GM18505 (cell line): ENCODE results near the gene EVI5.

Source experiments
- ATAC-seq: cut with Tn5 transposase; IDR thresholded peaks from one replicate; pipeline ENCODE4 v1.9.1; 2021; ENCODE audit not compliant: unreplicated experiment
- POLR2A ChIP-seq: IDR thresholded peaks from 4 replicates; pipeline ENCODE4 v1.6.1; 2011; ENCODE audit warnings: borderline replicate concordance; ENCODE audit not compliant: insufficient read depth, insufficient read length; ENCODE audit errors: extremely low read depth

EVI5 gene

DNA sequence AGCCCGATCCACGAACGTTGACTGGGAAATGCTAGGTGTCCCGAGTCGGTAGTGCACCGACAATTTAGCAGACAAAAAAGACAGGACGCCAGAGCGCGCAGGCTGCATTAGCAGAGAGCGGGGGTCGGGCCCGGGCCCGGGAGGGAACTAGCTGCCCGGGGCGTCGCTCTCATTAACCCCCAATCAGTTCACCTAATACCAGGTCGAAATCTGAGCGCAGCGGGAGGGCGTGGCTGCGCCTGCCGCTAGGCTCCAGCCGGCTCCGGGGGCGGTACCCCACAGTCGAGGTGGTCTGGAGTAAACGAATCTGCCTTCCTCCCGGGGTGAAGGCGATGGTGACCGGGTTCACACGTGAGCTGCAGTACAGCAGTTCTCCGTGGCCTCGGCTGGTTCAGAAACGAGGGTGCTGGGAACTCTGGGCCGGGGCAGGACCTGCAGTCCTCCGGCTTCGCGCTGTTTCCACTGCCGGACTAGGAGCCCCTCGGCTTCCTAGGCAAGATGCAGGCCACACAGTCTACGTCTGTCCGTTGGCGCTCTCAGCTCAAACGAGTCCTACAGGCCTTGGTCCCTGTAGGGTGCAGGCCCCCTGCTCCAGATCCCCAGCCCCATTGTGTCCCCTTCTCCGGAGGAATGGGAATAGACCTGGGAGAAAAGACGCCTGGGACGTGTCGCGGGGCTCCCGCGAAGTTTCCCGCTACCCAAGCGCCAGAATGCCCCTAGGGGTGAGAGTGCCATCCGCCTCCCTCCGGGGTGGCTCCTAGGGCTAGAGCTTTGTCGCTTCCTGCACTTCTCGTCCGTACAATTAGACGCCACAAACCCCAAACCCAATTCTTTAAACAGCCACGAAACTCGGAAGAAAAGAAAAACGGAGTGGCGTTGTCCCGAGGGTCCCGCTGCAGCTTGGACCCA is 300.2 kb downstream of the EVI5 start:
- ATAC-seq = peak; percentile 17
- no peak for TF ChIP-seq POLR2A

- ATAC-seq = no peak
- TF ChIP-seq POLR2A = no peak
Measured at GRCh38 chr1:92483610-92484471, 301.1 kb downstream of the EVI5 start.

- ATAC-seq = no peak
Measured at GRCh38 chr1:92482665-92483609, 302.0 kb downstream of the EVI5 start.

DNA sequence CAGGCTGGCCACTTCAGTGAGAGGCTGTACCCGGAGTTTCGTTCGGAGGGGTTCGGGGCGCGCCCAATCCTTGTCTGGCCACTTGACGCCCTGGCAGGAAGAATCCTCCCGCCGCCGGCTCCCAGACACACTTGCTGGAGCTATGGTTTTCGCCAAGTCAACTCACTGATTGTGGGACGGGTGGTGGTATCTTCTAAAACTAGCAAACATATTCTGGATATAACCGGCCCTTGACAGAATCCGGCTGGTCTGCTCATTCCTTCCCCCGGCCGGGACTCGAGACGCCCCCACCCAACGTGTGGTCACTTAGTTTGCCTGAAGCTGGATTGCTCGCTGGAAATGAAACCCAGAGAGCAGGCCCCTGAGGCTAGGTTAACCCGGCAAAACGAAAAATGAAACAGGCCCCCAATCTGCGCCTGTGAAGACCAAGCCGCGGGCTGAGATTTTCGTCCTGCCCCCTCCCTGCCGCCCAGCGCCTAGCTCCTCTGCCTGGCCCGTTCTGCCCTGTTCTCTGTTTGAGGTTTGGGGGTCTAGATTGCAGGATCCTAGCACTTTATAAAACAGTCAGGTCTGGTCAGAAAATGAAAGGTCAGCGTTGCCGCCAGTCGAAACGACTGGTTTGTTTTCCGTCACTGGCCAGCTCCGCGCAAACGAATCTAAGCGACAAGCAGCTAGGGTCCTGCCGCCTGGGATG is 302.8 kb downstream of the EVI5 start:
- no peak for TF ChIP-seq POLR2A
- no peak for ATAC-seq

More at GRCh38 chr1:92482665-92483609, 302.0 kb downstream of the EVI5 start:
- no peak for TF ChIP-seq POLR2A

GRCh38 chr1:92481599-92481925 is 303.3 kb downstream of the EVI5 start:
- no peak for ATAC-seq
- TF ChIP-seq POLR2A = no peak

DNA sequence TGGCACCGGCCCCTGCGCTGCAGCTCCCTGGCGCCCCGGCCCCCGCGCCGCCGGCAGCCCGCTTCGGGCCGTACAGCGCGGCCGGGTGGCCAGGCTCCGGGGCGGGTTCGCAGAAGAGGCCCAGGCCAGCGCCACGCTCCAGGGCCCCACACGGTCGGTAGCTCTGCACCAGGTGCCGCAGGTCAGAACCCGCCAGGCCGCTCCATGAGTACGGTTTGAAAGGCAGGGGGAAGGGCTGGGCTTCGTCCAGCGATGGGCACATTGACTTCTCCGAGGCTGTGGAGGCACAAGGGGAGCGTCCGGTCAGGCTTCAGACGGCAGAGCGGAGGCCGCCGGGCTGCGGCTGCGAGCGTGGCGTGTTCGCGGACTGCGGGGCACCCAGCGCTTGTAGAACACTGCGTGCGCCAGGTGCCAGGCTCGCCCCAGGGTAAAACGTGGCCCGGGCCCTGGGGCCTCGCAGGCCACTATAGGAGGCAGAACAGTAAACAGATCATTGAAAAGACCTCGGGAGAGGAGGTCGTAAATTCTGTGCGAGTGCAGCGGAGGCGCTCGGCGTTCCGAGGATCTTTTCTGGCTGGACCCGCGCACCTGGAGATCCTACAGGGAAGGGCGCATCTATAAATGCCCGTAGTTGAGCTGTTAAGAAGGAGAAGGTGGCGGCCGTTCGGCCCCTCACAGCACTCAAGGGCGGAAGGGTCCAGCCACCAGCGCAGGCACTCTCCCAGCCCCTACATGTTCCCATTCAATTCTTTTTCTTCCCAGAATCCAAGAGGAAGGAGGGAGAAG is 303.9 kb downstream of the EVI5 start:
- no peak for TF ChIP-seq POLR2A
- no peak for ATAC-seq

GRCh38 chr1:92480200-92480812 is 304.6 kb downstream of the EVI5 start:
- no peak for TF ChIP-seq POLR2A
- no peak for ATAC-seq

DNA sequence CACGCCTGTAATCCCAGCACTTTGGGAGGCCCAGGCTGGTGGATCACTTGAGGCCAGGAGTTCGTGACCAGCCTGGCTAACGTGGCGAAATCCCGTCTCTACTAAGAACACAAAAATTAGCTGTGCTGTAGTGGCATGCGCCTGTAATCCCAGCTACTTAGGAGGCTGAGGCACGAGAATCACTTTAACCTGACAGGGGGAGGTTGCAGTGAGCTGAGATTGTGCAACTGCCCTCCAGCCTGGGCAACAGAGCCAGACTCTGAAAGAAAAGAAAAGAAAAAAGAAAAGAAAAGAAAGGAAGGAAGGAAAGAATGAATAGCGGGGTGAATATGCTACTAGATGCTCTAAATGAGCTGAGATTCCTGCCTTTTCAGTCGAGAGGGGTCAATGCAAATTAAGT is 305.3 kb downstream of the EVI5 start:
- TF ChIP-seq POLR2A = no peak
- no peak for ATAC-seq

DNA sequence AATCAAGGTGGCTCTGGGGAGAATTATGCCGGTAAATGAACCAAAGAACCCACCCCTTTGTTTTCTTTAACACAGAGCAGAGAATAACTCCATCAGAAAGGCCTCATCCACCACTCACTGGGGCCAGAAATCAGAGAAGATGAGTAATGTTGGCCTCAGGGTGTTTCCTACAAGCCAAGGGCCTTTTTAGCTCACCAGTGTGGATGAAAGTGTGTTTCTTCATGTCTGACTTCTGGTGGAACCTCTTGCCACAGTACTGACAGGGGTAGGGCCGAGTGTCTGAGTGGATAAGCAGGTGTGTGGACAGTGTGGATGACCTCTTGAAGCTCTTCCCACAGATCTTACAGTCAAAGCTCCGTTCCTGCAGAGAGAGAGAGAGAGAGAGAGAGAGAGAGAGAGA is 306.5 kb downstream of the EVI5 start:
- TF ChIP-seq POLR2A = no peak
- ATAC-seq = no peak

GRCh38 chr1:92476071-92476631 is 308.8 kb downstream of the EVI5 start:
- TF ChIP-seq POLR2A = no peak
- no peak for ATAC-seq

DNA sequence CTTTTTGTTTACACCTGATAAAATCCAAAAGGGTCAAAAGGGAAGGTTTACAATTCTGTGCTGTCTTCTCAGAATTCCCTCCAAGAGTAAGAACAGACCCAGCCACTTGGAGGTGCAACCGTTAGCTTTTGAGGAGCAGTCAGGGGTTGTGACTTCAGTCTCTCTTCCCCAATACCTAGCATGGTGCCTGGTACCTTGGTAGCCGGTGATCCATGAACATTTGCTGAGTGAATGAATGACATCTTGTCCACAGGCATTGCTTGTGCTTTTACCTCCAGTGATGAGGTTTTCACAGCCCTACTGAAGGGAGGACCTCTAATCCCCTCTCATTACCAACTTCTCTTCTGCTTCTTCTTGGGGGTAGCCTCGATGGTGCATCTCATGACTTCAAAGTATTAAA is 309.9 kb downstream of the EVI5 start:
- no peak for ATAC-seq
- TF ChIP-seq POLR2A = no peak
